ENCODE measurements around the gene ELFN1.

DNA sequence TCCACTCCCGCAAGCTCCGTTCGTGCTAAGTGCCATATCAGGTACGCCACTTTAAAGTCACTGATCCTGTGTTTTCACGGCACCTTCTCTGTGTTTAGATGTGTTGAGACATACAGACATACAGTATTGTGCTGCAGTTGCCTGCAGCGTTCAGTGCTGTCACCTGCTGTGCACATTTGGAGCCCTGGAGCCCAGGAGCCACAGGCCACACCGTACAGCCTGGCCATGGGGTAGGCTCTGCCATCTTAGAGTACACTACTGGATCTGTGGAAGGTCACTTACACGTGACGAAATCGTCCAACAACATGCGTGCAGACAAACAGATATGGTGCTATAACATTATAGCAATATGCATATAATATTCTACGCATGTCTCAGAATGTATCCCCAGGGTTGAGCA is 111.3 kb downstream of the ELFN1 start:
- TF ChIP-seq, protein P1, sequence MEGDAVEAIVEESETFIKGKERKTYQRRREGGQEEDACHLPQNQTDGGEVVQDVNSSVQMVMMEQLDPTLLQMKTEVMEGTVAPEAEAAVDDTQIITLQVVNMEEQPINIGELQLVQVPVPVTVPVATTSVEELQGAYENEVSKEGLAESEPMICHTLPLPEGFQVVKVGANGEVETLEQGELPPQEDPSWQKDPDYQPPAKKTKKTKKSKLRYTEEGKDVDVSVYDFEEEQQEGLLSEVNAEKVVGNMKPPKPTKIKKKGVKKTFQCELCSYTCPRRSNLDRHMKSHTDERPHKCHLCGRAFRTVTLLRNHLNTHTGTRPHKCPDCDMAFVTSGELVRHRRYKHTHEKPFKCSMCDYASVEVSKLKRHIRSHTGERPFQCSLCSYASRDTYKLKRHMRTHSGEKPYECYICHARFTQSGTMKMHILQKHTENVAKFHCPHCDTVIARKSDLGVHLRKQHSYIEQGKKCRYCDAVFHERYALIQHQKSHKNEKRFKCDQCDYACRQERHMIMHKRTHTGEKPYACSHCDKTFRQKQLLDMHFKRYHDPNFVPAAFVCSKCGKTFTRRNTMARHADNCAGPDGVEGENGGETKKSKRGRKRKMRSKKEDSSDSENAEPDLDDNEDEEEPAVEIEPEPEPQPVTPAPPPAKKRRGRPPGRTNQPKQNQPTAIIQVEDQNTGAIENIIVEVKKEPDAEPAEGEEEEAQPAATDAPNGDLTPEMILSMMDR (IDR thresholded peaks at IDR 0.05; ENCODE audit: borderline replicate concordance, extremely low read depth, low read length, poor library complexity, severe bottlenecking) = no peak
- TF ChIP-seq EZH2 (IDR thresholded peaks at IDR 0.05; ENCODE audit: borderline replicate concordance, low read depth, low read length, severe bottlenecking) = no peak

All from DND-41 (cell line).